GM19372 (cell line): Measurements from ENCODE around the gene CRYZL1.
A peak's percentile ranks its signal among the peaks of the same experiment; 100 is the strongest.

Experiments
- ATAC-seq: cut with Tn5 transposase; IDR thresholded peaks from one replicate; pipeline ENCODE4 v1.9.1; 2021; ENCODE audit warnings: mild to moderate bottlenecking, low read depth, moderate library complexity; ENCODE audit not compliant: unreplicated experiment

Gene CRYZL1

DNA sequence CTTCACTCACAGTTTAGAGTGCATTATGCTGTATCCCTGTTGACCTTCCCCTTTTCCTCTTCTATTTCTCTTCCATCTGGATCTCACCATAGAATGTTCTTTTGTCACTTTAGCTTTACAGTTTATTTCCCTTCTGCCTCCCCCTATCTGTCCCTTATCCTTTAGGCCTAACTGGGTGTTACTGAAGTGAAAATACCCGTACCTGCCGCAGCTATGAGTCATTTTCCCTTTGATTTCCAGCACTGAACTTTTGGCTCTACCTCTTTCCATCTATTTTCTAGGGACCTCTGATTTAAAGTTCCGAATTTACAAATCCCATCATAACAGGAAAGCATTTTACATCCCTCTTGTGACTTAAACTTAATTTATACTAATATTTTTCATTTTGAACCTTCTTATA, 20.5 kb upstream of the CRYZL1 start:
- ATAC-seq, result no peak

DNA sequence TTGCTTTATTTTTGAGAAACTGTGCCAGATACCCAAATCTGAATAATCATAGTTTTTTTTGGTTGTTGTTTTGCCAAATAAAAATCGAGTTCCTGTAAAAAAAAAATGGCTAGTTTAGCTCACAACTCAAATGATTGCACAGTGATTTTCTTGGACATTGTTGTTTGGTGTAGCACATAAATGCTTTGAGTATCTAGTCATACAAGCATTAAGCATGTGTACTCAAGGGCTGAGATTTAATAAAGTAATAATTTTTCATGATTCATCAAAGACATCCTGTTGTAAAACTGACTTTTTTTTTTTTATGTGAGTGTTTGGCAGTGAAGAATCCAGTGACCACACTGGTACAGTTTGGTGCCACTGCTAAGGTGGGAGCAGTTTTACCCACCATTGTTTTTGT, 19.6 kb upstream of the CRYZL1 start:
- no peak for ATAC-seq

DNA sequence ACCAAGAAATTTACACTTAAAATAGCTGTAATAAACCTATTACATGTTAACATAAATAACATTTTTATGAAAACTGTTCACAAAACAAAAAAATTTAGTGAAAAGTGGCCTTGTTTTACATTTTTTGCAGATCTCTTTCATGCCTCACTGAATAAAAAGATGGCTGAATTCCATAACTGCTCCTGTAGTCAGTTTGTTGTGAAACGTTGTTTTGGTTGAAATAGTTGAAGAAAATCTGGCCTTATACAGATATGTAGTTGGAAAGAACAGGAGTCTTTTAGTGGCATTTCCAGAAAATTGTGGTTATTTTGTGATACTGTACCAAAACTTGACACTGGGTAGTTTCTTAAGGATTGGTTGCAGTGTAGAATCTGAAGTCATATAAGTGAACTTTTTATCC, 18.9 kb upstream of the CRYZL1 start:
- no peak for ATAC-seq

DNA sequence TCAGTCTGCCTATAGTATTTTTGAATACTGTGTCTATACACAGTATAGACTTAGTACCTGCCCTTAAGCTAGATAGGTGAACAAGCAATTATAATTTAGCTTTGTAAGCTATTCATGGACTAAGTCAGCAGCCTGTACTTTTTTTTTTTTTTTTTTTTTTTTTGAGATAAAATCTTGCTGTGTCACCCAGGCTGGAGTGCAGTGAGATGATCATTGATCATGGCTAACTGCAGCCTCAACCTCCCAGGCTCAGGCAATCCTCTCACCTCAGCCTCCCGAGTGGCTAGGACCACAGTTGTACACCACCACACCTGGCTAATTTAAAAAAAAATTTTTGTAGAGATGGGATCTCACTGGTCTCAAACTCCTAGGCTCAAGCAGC, 18.0 kb upstream of the CRYZL1 start:
- no peak for ATAC-seq

DNA sequence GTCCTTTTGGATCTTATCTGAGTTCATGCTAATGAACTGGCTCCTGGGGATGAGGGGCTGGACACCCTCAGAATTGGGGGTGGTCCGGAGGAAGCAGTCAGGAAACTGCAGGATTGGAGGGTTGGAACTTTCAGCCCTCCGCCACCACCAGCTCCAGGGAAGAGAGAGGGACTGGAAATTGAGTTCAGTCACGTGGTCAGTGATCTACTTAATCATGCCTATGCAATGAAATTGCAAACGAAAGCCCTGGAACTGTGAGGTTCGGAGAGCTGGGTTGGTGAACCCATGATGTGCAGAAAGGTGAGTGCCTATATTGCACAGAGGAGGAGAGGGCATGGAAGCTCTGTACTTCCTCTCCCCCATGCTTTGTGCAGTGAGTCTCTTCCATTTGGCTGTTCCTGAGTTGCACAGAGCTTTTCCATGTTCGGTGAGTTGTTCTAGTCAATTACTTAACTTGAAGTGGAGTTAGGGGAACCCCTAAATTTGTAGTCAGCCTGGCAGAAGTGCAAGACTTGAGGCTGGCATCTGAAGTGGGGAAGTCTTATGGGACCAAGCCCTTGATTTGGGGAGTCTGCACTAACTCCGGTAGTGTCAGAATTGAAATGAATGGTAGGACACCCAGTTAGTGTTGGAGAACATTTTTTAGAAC, 17.5 kb upstream of the CRYZL1 start:
- ATAC-seq, result no peak

DNA sequence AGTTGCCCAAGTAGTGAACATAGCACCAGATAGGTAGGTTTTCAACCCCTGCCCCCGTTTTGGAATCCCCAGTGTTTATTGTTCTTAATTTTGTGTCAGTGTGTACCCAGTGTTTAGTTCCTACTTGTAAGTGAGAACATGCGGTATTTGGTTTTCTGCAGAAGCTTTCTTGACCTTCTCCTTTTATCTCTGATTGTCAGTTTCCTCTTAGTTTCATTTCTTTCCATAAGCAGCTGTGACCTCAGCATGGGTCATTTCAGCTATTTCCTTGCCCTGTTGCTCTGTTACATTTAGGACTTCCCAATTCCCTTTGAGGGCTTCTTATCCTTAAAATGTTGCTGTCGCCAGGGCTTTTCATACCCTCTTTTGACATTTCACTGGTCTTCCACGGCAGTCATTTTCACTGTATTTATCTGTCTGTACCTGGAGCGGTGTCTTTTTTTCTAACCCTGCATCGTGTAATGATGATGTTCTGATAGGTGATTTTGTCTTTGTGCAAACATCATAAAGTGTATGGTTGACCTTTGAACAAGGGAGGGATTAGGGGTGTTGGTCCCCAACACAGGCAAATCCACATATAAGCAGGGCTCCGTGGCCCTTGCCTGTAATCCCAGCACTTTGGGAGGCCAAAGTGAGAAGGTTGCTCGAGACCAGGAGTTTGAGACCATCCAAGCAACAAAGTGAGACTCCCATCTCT, 15.7 kb upstream of the CRYZL1 start:
- no peak for ATAC-seq

DNA sequence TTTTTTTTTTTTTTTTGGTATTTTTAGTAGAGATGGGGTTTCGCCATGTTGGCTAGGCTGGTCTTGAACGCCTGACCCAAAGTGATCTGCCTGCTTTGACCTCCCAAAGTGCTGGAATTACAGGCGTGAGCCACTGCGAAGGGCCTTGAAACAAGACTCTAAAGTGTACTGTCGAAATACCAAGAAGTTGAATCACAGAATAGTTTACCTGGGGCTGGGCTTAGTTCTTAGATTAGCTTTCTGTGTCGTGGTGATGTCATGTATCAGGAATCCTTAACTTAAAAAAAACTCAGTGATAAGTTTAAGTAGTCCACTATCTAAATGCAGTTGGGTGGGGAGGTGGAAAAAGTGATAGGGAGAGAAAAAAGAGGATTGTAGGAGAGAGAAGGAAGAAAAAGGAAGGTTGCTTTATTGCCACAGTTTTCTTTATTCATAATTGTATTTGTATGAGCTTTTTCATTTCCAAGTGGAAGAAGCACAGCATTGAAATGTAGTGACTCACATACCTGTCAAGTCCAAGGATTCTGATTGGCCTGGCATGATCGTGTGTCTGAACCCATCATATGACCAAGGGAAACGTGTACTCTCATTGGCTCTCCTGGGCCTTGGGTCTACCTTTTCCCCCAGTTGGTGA, 14.2 kb upstream of the CRYZL1 start:
- no peak for ATAC-seq

DNA sequence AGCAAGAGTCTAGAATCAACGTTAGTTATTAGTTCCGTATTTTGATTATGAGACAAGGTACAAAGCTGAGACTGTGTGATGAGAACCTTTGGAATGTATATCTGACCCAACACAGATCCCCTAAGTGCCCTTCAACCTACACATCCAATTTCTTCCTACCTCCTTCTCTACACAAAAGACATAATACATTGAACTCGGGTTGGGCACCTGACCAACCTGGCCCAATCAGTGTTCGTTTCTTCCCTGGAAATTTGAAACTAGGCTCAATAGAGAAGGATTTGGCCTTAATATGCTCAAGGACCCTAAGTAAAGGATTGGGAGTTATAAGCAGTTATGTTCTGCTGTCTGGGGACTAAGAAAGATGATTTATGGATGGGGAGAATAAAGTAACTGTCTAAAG, 12.9 kb upstream of the CRYZL1 start:
- ATAC-seq, result no peak

DNA sequence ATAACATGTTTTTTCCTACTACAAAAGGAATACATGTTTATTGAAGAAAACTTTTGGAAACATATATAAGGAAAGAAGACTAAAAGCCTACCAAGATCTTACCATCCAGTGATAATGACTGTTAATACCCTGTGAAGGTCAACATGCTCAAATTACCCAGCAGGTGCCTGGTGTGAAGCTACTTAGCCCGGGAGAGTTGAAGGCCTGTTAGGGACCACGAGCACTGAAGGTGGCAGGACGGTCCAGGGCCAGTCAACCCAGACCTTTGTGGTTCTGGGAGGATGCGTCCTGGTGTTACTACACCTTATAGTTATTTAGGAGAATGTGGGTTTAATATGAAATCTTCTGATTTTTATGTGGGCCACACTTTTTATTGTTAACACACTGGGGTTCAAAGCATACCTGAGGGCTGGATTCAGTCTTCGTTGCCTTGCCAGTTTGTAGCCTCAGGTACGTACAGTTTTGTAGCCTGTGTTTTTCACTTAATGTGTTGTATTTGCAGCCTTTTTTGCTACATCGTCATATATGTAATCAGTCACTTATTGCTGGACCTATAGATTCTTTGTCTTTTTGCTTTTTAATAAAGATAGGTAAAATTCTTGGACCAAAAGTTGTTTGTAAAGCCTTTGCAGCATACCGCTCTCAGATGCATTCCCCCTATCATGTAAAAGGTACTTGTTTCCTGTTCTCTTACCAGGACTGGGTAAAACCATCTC, 10.6 kb upstream of the CRYZL1 start:
- ATAC-seq, result no peak

DNA sequence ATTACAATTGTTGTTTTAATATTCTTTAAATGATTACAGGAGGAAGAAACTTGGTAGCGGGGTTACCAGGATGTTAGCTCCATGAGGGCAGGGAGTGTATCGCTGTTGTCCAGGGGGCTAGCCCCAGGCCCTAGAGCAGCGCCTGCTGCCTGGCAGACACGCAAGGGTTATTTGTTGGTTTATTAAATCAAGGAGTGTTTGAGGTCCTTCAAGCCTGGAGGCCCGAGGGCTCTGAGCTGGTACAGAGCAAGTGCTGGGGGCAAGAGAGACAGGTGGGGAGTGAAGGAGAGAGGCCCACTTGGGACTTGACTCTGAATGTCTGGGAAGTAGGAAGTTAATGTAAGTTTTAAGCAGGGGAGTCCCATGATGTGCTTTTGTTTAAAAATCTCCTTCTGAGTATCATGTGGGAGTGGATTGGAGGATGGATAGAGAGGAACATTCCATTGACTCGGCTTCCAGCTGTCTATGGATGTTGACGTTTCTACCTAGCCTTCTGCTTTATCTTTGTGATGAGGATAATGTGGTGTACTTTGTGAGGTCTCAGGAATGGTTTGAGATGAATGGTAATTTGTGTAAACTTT, 9.5 kb upstream of the CRYZL1 start:
- no peak for ATAC-seq

DNA sequence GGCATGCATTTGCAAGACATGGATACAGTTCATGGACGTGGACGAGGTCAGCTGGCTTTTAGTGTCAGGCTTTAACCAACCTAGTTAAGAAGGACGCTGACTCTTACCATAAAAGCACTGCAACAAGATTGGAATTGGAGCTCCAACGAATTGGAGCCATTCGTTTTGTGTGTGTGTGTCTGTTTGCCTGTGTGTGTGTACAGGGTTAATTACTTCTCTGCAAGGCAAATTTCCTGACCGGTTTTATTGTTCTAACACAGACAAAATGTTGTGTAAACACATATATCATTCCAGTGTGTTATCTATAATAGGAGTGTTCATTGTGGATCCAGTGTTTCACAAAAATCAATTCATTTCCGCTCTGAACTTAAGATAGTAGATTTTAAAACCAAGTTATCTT, 8.7 kb upstream of the CRYZL1 start:
- ATAC-seq, result no peak

DNA sequence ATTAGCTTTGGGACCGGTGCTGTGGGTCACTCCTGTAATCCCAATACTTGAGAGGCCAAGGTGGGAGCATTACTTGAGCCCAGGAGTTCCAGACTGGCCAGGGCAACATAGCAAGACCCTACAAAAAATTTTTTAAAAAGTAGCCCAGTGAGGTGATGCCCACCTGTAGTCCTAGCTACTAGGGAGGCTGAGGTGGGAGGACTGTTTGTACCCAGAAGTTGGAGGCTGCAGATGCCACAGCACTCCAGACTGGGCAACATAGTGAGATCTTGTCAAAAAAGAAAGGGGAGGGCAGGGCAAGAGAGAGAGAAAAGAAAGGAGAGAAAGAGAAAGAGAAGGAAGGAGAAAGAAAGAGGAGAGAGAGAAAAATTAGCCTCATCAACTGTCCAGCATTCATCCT, 7.0 kb upstream of the CRYZL1 start:
- ATAC-seq, result no peak

DNA sequence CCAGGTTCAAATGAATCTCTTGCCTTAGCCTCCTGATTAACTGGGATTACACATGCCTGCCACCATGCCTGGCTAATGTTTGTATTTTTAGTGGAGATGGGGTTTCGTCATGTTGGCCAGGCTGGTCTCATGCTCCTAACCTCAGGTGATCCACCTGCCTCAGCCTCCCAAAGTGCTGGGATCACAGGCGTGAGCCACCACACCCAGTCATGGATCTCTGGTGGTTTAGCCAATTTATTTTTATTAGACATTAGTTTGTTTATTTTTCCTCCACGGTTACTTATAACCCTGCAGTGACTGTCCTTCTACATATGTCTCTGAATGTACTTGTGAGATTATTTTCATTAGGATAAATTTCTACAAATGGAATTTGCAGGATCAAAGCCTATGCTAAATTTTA, 6.0 kb upstream of the CRYZL1 start:
- no peak for ATAC-seq

DNA sequence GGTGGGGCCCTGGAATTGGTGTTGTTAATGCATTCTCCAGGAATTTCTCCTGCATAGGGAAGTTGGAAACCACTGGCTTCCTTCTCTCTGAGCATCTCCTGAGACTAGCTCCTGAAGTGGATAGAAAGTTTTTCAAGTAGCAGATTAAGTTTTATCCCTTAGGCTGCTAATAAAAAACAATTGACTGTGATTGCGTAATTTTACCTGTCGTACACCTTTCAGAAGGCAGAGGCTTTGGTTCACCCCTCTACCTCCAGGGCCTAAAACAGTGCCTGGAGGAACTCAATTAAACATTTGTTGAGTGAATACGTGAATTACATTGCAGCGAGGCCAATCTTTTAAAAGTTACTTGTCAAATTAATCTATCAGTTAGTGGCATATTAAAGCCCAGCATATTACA, 4.2 kb upstream of the CRYZL1 start:
- no peak for ATAC-seq

DNA sequence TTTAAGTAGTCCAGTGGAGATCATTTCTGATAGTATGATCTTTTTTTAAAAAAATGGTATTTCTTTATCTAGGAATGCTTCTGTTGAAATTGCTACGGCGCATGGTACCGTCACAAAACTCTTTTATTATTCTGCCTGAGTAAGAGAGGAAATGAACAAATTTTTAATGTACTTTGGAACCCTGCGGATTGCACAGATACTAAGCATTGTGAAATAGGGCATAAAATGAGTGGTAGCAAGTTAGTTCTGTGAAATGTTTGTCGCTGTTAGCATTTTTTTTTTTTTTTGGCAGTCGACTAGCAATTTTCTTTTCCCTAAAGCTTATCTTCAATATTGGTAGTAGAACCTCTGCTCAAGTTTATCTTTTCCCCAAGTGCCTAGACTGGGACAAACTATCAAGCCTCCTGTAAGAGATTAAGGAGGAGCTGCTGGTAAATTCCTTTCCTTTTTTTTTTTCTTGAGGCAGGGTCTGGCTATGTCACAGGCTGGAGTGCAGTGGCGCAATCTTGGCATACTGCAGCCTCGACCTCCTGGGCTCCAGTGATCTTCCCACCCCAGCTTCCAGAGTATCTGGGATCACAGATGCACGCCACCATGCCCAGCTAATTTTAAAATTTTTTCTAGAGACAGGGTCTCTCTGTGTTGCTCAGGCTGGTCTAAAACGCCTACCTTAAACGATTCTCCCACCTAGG, 3.0 kb upstream of the CRYZL1 start:
- no peak for ATAC-seq

DNA sequence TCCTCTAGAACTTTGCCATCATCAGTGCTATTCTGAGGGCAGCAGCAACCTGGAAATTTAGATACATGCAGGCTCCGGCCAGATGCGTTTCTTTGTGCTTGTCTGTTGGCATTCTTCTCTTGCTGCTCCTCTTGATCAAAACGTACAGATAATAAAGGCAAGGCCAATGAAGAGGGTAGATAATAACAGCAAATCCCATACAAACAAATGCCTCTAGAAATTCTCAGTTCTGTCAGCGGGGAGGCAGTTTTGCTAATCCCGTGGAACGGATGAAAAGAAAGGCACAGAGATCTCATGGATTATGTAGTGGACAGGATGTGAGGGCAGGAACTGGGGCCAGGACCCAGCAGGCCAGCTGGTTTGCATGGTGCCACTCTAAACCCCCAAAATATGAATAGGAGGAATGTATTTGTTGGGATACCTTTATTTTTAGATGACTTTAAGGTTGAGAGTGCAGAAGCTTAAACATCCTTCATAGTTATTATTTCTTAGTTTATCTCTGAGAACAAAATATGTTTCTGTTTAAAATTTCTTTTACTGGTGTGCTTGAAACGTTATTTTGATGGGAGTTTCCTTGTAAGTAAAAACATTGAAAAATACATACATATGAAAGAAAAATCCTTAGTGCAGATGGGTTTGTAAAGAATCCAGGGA, 2.2 kb upstream of the CRYZL1 start:
- no peak for ATAC-seq

DNA sequence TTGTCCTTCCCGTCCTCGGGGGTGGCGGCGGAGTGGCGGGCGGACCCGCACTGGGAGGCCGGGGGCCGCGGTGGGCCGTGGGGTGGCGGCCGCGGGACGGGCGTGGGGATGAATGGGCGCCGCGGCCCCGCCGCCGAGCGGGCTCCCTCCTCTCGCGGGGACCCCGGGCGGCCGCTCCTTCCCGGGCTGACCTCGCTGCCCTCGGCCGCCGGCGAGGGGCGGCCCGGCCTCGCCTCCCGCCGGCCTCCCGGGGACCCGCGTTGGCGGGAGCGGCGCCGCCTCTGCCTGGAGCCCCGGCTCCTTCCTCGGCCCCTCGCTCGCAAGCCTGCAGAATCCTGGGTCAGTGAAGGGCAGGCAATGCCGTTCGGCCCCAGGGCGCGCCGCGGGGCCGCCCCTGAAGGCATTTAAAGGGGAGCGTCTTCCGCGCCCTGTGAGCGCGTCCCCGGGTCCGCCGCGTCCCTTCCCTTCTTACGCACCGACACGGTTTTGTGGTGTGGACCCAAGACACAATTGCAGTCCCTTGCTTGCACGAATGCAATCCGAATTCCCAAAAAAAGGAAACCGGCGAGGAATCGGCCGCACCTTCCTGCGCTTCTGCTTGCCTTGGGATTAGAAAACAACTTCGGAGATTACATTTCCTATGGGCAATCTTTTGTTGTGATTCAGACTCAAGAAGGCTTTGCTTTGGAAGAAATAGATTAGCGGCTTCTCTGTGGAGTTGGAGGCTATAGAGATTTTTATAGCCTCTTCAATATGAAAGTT, 1.5 kb upstream of the CRYZL1 start:
- ATAC-seq, result no peak

DNA sequence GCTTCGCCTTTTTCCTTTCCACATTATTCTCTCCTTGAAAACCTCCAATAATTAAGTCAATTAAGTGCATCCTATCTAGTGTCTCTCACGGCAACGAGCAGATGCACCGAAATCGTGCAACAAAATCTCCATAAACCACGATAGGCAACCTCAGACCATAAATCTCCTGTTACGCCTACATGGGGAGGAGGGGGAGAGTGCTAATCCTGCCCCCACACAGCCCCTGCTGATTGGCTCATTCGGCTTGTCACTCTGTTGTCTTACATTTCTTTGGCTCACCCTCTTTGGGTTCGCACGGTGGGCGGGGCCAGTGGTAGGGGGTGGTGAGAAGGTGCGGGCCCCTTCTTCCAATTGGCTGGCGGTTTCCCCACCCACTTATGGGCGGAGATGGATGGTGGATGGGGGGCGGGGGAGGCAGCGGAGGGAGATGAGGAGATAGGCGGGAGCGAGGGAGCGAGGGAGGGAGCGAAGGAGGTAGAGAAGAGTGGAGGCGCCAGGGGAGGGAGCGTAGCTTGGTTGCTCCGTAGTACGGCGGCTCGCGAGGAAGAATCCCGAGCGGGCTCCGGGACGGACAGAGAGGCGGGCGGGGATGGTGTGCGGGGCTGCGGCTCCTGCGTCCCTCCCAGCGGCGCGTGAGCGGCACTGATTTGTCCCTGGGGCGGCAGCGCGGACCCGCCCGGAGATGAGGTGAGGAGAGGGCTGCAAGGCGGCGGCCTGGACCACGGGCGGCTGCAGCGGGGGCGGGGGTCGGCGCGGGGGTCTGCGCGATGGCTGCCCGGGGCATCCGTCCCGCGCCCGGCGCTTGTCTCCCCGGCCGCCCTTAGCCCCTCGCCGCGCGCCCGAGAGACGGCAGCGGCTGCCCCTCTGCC, 720 bp upstream of the CRYZL1 start, which contains the start of gene ITSN1:
Gene ITSN1 (plus strand): TSS at position 475 of the 869 bp plus-strand sequence. CDS start 76,328 bp downstream, outside the sequence.
- ATAC-seq, result peak; percentile 75
